C1 segment of cervical spinal cord (tissue), 14 donors: ENCODE results near the gene HIGD1C.

Experiments
- DNase-seq, 14 donors: peaks; one replicate each; lab custom pipeline; 2025; lab: John Stamatoyannopoulos, UW

The HIGD1C gene

GRCh38 chr12:51018956-51019355 lies 66.6 kb downstream of the HIGD1C start:
- no peak for DNase-seq

GRCh38 chr12:51019927-51020326 lies 67.6 kb downstream of the HIGD1C start:
- DNase-seq, result no peak
